Gastrocnemius medialis (tissue), 4 donors: ENCODE results near the gene ARNT2.

Experiments
- POLR2A ChIP-seq, 2 donors: fragments of 450-650 bp; IDR thresholded peaks; one replicate each; pipeline ENCODE4 v1.6.1; 2017; ENCODE audit warnings: antibody characterized with exemption in 2 of 2, mild to moderate bottlenecking in 2 of 2, moderate library complexity in 2 of 2
- TF ChIP-seq, protein P1 (sequence below), 5 experiments: fragments of 450-650 bp in 3 of 5; fragments of 200-600 bp in 2 of 5; sonication (generic) in 2 of 5; IDR thresholded peaks in 4 of 5; conservative IDR thresholded peaks in 1 of 5; 1 replicate in 4 of 5; 2 replicates in 1 of 5; pipeline ENCODE4 v1.5.1; 2016 to 2019; ENCODE audit warnings: antibody characterized with exemption in 5 of 5, mild to moderate bottlenecking in 3 of 5, moderate library complexity in 3 of 5

DNA sequence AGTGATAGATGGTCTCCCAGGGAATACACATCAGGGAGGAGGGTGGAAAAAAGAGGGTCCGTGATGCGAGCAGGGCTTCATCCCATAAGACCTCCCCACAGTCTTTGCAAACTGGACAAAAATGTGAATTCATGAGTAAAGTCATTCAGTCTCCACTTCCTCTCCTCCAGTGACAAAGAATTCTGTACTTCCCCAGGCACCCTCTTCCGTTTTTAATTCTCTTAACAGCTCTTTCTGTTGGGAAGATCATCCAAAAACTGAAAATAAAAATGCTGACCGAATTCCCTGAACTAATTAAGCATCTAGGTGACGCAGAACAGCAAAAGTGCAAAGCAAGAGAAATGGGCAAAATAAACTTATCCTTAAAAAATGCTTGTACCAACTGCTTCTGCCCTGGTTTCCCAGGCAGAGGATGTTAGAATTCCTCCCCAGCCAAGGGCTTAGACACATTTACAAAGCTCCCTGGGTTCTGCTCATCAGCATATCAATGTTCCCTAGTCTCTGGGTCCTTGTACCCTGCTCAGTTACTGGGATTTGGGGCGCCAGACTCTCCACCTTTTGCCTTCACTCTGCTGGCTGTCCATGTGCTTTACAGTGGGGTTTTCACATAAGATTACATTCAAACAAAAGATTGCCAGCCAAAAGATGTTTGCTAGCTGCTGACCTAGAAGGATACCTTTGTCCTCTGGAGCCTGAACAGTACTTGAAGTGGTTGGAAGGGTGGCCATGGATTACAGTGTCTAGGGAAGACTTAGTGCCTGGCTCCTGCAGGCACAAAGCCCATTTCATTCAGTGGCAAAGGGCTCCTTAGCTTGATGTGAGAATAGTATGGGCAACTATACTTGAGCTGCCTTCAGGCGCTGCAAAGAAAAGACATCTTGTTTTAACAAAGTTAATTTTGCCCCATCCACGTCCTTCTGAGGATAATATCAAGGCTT, 69.4 kb downstream of the ARNT2 start:
- no peak for TF ChIP-seq POLR2A (IDR thresholded peaks at IDR 0.05)
- TF ChIP-seq, protein P1, sequence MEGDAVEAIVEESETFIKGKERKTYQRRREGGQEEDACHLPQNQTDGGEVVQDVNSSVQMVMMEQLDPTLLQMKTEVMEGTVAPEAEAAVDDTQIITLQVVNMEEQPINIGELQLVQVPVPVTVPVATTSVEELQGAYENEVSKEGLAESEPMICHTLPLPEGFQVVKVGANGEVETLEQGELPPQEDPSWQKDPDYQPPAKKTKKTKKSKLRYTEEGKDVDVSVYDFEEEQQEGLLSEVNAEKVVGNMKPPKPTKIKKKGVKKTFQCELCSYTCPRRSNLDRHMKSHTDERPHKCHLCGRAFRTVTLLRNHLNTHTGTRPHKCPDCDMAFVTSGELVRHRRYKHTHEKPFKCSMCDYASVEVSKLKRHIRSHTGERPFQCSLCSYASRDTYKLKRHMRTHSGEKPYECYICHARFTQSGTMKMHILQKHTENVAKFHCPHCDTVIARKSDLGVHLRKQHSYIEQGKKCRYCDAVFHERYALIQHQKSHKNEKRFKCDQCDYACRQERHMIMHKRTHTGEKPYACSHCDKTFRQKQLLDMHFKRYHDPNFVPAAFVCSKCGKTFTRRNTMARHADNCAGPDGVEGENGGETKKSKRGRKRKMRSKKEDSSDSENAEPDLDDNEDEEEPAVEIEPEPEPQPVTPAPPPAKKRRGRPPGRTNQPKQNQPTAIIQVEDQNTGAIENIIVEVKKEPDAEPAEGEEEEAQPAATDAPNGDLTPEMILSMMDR (IDR thresholded peaks at IDR 0.05 in 4 of 5, conservative IDR thresholded peaks at IDR 0.05 in 1 of 5) = no peak
